ENCODE measurements around the gene ZNF701. TPM values are rescaled to one million over a fixed set of nuclear protein-coding genes. Genes with fewer than 3 reads are reported as not detected.

The ZNF701 gene
- total RNA-seq = 10 to 100 TPM in 1 of 2 donors, 1 to 10 TPM in 1; 6.5 to 10.9 TPM

DNA sequence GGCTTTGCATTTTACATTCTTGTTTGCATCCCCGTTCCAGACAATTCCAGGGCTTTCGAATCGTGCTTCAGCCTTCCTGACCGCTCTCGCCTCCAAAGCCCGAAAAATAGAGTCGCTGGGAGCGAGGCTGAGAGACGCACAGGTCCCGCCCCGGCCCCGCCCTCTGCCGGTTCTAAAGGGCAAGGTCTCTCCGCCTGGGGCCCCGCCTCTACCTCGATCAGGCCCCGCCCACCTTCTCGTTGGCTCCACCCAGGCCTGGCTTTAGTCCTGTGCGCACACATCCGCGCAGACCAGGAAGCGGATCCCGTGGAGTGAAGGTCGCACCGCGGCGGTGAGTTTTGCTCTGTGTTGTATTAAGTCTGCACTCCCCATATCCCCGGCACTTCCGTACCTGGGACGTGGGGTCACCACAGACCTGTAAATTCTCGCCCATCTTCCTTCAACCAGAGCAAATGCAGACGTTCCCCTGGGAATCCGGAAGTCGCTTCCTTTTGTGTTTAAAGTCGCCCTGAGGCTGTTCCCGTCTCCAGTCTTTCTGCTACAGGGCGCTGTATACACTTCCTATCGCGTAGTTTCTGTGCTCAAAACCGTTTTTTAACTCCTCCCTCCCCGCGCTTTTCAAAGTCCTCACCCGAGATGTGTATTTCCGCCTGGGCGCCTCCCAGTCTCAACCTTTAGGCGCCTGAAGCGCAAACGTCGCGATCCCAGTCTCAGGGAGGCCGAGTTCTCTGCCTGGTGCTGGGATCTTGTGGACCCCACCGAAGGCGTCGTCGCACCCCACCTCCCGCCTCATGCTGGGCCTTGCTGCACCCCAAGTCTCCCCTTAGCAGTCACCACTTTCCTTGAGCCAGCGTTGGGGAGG, at the start of gene ZNF701:
ZNF701 (plus strand) TSS at position 288 of the 862 bp plus-strand sequence. CDS start 3,861 bp downstream, outside the sequence.
- H3K36me3 ChIP-seq (replicated peaks in 1 of 2; ENCODE audit: insufficient read depth in 1 of 2, low read depth in 2 of 2) = peaks cover 0 to 3% of the 10 kb centered on the region in 2 donors
- TF ChIP-seq POLR2A (IDR thresholded peaks at IDR 0.05) = peak; percentile 43 to 90 (median 88)
- TF ChIP-seq, protein P1, sequence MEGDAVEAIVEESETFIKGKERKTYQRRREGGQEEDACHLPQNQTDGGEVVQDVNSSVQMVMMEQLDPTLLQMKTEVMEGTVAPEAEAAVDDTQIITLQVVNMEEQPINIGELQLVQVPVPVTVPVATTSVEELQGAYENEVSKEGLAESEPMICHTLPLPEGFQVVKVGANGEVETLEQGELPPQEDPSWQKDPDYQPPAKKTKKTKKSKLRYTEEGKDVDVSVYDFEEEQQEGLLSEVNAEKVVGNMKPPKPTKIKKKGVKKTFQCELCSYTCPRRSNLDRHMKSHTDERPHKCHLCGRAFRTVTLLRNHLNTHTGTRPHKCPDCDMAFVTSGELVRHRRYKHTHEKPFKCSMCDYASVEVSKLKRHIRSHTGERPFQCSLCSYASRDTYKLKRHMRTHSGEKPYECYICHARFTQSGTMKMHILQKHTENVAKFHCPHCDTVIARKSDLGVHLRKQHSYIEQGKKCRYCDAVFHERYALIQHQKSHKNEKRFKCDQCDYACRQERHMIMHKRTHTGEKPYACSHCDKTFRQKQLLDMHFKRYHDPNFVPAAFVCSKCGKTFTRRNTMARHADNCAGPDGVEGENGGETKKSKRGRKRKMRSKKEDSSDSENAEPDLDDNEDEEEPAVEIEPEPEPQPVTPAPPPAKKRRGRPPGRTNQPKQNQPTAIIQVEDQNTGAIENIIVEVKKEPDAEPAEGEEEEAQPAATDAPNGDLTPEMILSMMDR (IDR thresholded peaks at IDR 0.05) = peak in 5 of 7 experiments; percentile 17 to 43 (median 31)
- no peaks in the 10 kb centered on the region for H3K9me3 ChIP-seq
- intact Hi-C loops (cut with DNase I) = no loop called here
- peaks cover 8% of the 10 kb centered on the region for H3K4me1 ChIP-seq
- ATAC-seq (peak; percentile 98), DNase-seq (peak; percentile 92 to 96 (median 94))
- H3K27me3 ChIP-seq = no peaks in the 10 kb centered on the region
- H3K4me3 ChIP-seq = peak within 1 kb of the TSS; percentile 65 to 87
- 0 to 1% methylated on average over 35 to 57 of the region's 57 CpGs for WGBS, 2 donors
- peak within 1 kb of the TSS; percentile 45 to 87 (median 62) for H3K27ac ChIP-seq

DNA sequence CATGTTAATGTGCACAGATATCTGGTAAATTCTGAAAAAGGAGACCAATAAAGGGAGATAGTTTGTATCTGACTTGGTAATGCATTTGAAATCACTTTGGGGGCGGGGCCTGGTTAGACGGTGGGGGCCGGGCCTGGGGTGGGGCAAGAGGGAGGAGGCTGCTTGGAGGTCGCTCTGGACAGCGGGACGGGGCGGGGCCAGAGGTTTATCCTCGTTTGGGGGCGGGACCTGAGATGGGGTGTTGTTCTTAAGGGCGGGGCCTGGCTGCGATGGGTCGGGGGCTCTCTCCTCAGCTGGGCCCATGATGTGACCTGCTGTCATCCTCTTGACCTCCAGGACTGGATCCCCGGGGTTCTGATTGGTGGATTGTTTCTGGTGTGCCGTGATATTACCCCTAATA, 47.5 kb upstream of the ZNF701 start:
- no peaks in the 10 kb centered on the region for H3K36me3 ChIP-seq (replicated peaks in 1 of 2; ENCODE audit: insufficient read depth in 1 of 2, low read depth in 2 of 2)
- ATAC-seq = no peak
- no peak overlapping the region for H3K4me3 ChIP-seq
- H3K9me3 ChIP-seq = peaks cover 0 to 12% (median 0%) of the 10 kb centered on the region in 3 donors
- no peaks in the 10 kb centered on the region for H3K27me3 ChIP-seq
- TF ChIP-seq POLR2A (IDR thresholded peaks at IDR 0.05) = no peak
- TF ChIP-seq, protein P1 (IDR thresholded peaks at IDR 0.05) = no peak
- H3K27ac ChIP-seq = no peak overlapping the region
- H3K4me1 ChIP-seq = no peaks in the 10 kb centered on the region
- WGBS, 2 donors = 72 to 75% methylated on average over 9 to 11 of the region's 14 CpGs
- DNase-seq = no peak
- intact Hi-C loops (cut with DNase I) = no loop called here

DNA sequence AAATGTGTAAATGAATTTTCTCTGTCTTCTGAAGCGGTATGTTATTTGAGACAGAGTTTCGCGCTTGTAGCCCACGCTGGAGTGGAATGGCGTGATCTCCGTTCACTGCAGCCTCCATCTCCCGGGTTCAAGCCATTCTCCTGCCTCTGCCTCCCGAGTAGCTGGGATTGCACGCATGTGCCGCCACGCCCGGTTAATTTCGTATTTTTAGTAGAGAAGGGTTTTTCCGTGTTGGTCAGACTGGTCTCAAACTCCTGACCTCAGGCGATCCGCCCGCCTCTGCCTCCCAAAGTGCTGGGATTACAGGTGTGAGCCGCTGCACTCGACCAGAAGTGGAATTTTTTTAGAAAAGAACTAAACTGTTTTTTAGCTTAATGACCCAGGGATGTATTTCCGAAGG, 46.0 kb upstream of the ZNF701 start:
- H3K36me3 ChIP-seq (replicated peaks in 1 of 2; ENCODE audit: insufficient read depth in 1 of 2, low read depth in 2 of 2) = no peaks in the 10 kb centered on the region
- H3K4me3 ChIP-seq = no peak overlapping the region
- intact Hi-C loops (cut with DNase I) = no loop called here
- H3K27ac ChIP-seq = no peak overlapping the region
- DNase-seq (no peak), ATAC-seq (no peak)
- peaks cover 0 to 12% (median 0%) of the 10 kb centered on the region in 3 donors for H3K9me3 ChIP-seq
- H3K4me1 ChIP-seq = peaks cover 11% of the 10 kb centered on the region
- 86 to 88% methylated on average over 17 to 20 of the region's 20 CpGs for WGBS, 2 donors
- no peaks in the 10 kb centered on the region for H3K27me3 ChIP-seq
- TF ChIP-seq, protein P1 (IDR thresholded peaks at IDR 0.05) = no peak
- TF ChIP-seq POLR2A (IDR thresholded peaks at IDR 0.05) = no peak

DNA sequence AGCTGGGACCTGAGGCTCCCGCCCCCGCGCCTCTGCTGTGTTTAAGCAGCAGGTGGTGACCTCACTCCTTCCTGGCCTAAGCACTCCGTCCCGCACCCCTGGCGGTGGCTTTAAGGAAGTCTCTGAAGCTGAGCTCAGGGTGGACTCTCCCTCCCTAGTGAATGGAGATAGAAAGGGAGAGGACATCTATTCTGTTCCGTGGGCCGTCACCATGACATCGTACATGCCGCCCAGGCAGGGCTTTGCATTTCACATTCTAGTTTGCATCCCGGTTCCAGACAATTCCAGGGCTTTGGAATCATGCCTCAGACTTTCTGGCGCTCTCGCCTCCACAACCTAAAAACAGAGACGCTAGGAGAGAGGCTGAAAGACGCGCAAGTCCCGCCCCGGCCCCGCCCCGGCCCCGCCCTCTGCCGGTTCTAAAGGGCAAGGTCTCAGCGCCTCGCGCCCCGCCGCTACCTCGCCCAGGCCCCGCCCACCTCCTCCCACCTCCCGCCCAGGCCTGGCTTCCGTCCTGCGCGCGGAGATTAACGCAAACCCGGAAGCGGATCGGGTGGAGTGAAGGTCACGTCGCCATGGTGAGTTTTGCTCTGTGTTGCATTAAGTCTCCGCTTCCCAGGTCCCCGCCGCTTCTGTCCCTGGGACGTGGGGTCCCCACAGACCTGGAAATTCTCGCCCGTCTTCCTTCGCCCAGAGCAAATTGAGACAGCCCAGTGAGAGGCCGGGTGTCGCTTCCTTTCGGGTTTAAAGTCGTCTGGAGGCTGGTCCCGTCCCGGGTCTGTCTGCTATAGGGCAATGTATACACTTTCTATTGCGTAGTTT, 42.7 kb upstream of the ZNF701 start, which contains the start of gene ZNF808:
ZNF808 (plus strand) TSS at position 535 of the 822 bp plus-strand sequence. CDS start 15,617 bp downstream, outside the sequence.
- H3K27ac ChIP-seq = peak within 1 kb of the TSS; percentile 83 to 94 (median 90)
- no peaks in the 10 kb centered on the region for H3K27me3 ChIP-seq
- WGBS, 2 donors = 0 to 5% methylated on average over 10 to 50 of the region's 54 CpGs
- peak within 1 kb of the TSS; percentile 70 to 87 for H3K4me3 ChIP-seq
- TF ChIP-seq POLR2A (IDR thresholded peaks at IDR 0.05) = peak; percentile 14 to 65 (median 55)
- TF ChIP-seq, protein P1 (IDR thresholded peaks at IDR 0.05) = peak; percentile 28 to 85 (median 59)
- H3K4me1 ChIP-seq = peaks cover 13% of the 10 kb centered on the region
- ATAC-seq (peak; percentile 95), DNase-seq (peak; percentile 96 to 98 (median 97))
- intact Hi-C loops (cut with DNase I) = no loop called here
- H3K36me3 ChIP-seq (replicated peaks in 1 of 2; ENCODE audit: insufficient read depth in 1 of 2, low read depth in 2 of 2) = no peaks in the 10 kb centered on the region
- peaks cover 0 to 6% (median 0%) of the 10 kb centered on the region in 3 donors for H3K9me3 ChIP-seq
